ENCODE results near the gene TRPV4. TPM values are rescaled to one million over a fixed set of nuclear protein-coding genes. Genes with fewer than 3 reads are reported as not detected.

Gene TRPV4
- total and polyA plus RNA-seq, 9 of the 15 experiments (the other 6 are each of a cell fraction or from before 2014, with no cell fraction given): 0.13 TPM; not detected in 8

DNA sequence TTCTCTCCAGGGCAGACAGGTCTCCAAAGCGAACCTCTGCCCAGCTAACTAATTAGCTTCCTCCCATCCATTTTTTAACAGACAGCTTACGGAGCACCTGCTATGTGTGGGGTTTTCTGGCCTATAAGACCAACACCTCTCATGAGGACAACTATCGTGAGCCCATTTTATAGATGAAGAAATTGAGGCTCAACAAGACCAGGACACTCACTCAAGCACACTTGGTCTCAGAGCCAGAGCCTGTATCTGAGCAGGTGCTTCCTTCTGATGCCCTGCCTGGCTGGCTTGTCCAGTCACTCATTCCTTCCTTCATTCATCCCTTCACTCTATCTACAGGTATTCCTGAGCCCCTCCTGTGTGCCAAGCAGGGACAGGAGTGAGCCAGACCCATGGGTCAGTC, 6.1 kb downstream of the TRPV4 start:
- no peaks in the 10 kb centered on the region for H4K20me1 ChIP-seq (replicated peaks; ENCODE audit: control insufficient read depth, insufficient read depth, low read length)
- H3K27me3 ChIP-seq (ENCODE audit: control insufficient read depth in 2 of 2, insufficient read depth in 2 of 2, low read length in 2 of 2): peaks cover 21 to 66% of the 10 kb centered on the region in 2 experiments; a peak in 4 of 5 replicates
- TF ChIP-seq, protein P1, sequence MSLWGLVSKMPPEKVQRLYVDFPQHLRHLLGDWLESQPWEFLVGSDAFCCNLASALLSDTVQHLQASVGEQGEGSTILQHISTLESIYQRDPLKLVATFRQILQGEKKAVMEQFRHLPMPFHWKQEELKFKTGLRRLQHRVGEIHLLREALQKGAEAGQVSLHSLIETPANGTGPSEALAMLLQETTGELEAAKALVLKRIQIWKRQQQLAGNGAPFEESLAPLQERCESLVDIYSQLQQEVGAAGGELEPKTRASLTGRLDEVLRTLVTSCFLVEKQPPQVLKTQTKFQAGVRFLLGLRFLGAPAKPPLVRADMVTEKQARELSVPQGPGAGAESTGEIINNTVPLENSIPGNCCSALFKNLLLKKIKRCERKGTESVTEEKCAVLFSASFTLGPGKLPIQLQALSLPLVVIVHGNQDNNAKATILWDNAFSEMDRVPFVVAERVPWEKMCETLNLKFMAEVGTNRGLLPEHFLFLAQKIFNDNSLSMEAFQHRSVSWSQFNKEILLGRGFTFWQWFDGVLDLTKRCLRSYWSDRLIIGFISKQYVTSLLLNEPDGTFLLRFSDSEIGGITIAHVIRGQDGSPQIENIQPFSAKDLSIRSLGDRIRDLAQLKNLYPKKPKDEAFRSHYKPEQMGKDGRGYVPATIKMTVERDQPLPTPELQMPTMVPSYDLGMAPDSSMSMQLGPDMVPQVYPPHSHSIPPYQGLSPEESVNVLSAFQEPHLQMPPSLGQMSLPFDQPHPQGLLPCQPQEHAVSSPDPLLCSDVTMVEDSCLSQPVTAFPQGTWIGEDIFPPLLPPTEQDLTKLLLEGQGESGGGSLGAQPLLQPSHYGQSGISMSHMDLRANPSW (CRISPR knock-in tag; IDR thresholded peaks at IDR 0.05): no peak
- TF ChIP-seq RBM25 (IDR thresholded peaks at IDR 0.05; ENCODE audit: low read depth, low read length, severe bottlenecking): peak; percentile 70
- H3K4me1 ChIP-seq (replicated peaks in 1 of 2; ENCODE audit: control insufficient read depth in 2 of 2, insufficient read depth in 2 of 2, low read length in 2 of 2): peaks cover 0 to 6% of the 10 kb centered on the region in 2 experiments; a peak in 1 of 5 replicates
- in situ Hi-C loops (cut with MboI): no loop called here
- DNase-seq (ENCODE audit: extremely low read depth in 1 of 4, low spot score in 3 of 4) (no peak), FAIRE-seq (no peak), ATAC-seq (no peak)
- H3K9ac ChIP-seq (ENCODE audit: insufficient read depth in 1 of 2, low read depth in 2 of 2, low read length in 2 of 2): no peak overlapping the region
- intact Hi-C loops (cut with micrococcal nuclease): no loop called here
- WGBS (ENCODE audit: insufficient coverage, low coverage, missing lambda C conversion rate): 0% methylated on average over 3 of the region's 3 CpGs
- no peaks in the 10 kb centered on the region for H3K9me3 ChIP-seq (replicated peaks; ENCODE audit: control insufficient read depth, insufficient read depth, low read depth, low read length)
- H3K79me2 ChIP-seq (ENCODE audit: control insufficient read depth, insufficient read depth, low read length): no peaks in the 10 kb centered on the region
- no peaks in the 10 kb centered on the region for H3K36me3 ChIP-seq (ENCODE audit: control insufficient read depth, insufficient read depth, low read length)
- H3K9me1 ChIP-seq (ENCODE audit: control insufficient read depth, insufficient read depth, low read length): no peaks in the 10 kb centered on the region
- H3K4me2 ChIP-seq (ENCODE audit: insufficient read depth, low read length): no peak overlapping the region
- H2AFZ ChIP-seq (ENCODE audit: low read depth, low read length): no peak overlapping the region
- CTCF ChIA-PET (ENCODE audit: low intra/inter-chr PET ratio): no interaction called here
- BruUV-seq (replicated peaks): no TSS peak
- H3K27ac ChIP-seq (ENCODE audit: extremely low read depth, low read depth, low read length): no peak overlapping the region
- no peak overlapping the region for H3K4me3 ChIP-seq
- POLR2A ChIA-PET: no interaction called here

DNA sequence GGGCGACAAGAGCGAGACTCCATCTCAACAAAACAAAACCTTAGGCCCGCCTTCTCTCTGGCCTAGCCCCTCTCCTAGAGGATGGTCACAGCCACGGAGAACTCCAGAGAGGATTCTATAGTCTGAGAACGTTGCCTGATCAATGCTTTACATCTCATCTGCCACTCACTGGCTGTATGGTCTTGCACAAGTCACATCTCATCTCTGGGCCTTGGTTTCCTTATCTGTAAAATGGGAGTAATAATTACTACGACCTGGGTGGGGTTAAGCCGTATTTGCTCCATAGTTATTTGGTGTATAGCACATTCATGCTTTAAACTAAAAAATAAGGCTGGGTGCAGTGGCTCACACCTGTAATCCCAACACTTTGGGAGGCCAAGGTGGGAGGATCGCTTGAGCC, 8.5 kb downstream of the TRPV4 start:
- no peak for ATAC-seq
- ChIA-PET CTCF (ENCODE audit: low intra/inter-chr PET ratio) (no interaction called here), POLR2A (interaction anchor here (0.6 kb wide), 1 partner anchor 539 kb away, joined by 3 read pairs; no protein-coding TSS in a partner anchor)
- no peak overlapping the region for H2AFZ ChIP-seq (ENCODE audit: low read depth, low read length)
- no peaks in the 10 kb centered on the region for H3K79me2 ChIP-seq (ENCODE audit: control insufficient read depth, insufficient read depth, low read length)
- peaks cover 20 to 65% of the 10 kb centered on the region in 2 experiments; a peak in 4 of 5 replicates for H3K27me3 ChIP-seq (ENCODE audit: control insufficient read depth in 2 of 2, insufficient read depth in 2 of 2, low read length in 2 of 2)
- no peak overlapping the region for H3K27ac ChIP-seq (ENCODE audit: extremely low read depth, low read depth, low read length)
- FAIRE-seq: no peak
- no peaks in the 10 kb centered on the region for H3K9me3 ChIP-seq (replicated peaks; ENCODE audit: control insufficient read depth, insufficient read depth, low read depth, low read length)
- H3K36me3 ChIP-seq (ENCODE audit: control insufficient read depth, insufficient read depth, low read length): no peaks in the 10 kb centered on the region
- no TSS peak for BruUV-seq (replicated peaks)
- no peaks in the 10 kb centered on the region for H3K9me1 ChIP-seq (ENCODE audit: control insufficient read depth, insufficient read depth, low read length)
- H3K4me3 ChIP-seq: no peak overlapping the region
- H3K4me1 ChIP-seq (replicated peaks in 1 of 2; ENCODE audit: control insufficient read depth in 2 of 2, insufficient read depth in 2 of 2, low read length in 2 of 2): peaks cover 0 to 6% of the 10 kb centered on the region in 2 experiments; a peak in 1 of 5 replicates
- 2% methylated on average over 8 of the region's 8 CpGs for WGBS (ENCODE audit: insufficient coverage, low coverage, missing lambda C conversion rate)
- no peaks in the 10 kb centered on the region for H4K20me1 ChIP-seq (replicated peaks; ENCODE audit: control insufficient read depth, insufficient read depth, low read length)
- H3K9ac ChIP-seq (ENCODE audit: insufficient read depth in 1 of 2, low read depth in 2 of 2, low read length in 2 of 2): no peak overlapping the region
- intact Hi-C loops (cut with micrococcal nuclease): no loop called here
- TF ChIP-seq, protein P2, sequence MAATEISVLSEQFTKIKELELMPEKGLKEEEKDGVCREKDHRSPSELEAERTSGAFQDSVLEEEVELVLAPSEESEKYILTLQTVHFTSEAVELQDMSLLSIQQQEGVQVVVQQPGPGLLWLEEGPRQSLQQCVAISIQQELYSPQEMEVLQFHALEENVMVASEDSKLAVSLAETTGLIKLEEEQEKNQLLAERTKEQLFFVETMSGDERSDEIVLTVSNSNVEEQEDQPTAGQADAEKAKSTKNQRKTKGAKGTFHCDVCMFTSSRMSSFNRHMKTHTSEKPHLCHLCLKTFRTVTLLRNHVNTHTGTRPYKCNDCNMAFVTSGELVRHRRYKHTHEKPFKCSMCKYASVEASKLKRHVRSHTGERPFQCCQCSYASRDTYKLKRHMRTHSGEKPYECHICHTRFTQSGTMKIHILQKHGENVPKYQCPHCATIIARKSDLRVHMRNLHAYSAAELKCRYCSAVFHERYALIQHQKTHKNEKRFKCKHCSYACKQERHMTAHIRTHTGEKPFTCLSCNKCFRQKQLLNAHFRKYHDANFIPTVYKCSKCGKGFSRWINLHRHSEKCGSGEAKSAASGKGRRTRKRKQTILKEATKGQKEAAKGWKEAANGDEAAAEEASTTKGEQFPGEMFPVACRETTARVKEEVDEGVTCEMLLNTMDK (IDR thresholded peaks at IDR 0.05; ENCODE audit: borderline replicate concordance, insufficient read depth, low read depth, low read length, poor library complexity, severe bottlenecking): no peak
- peak; percentile 63 for TF ChIP-seq RBM25 (IDR thresholded peaks at IDR 0.05; ENCODE audit: low read depth, low read length, severe bottlenecking)
- H3K4me2 ChIP-seq (ENCODE audit: insufficient read depth, low read length): no peak overlapping the region
- in situ Hi-C loops (cut with MboI): no loop called here
- DNase-seq (ENCODE audit: extremely low read depth in 1 of 4, low spot score in 3 of 4): no peak
